GM18870 (cell line): Measurements from ENCODE around the gene CCDC27.
"Not testable (repeated sequence)": the region's sequence is repeated elsewhere in the genome, so short reads cannot be mapped to it uniquely, and the experiment has no call there.

Experiments used
- ATAC-seq: cut with Tn5 transposase; IDR thresholded peaks from one replicate; pipeline ENCODE4 v1.9.1; 2021; ENCODE audit warnings: moderate library complexity; ENCODE audit not compliant: unreplicated experiment

The CCDC27 gene

DNA sequence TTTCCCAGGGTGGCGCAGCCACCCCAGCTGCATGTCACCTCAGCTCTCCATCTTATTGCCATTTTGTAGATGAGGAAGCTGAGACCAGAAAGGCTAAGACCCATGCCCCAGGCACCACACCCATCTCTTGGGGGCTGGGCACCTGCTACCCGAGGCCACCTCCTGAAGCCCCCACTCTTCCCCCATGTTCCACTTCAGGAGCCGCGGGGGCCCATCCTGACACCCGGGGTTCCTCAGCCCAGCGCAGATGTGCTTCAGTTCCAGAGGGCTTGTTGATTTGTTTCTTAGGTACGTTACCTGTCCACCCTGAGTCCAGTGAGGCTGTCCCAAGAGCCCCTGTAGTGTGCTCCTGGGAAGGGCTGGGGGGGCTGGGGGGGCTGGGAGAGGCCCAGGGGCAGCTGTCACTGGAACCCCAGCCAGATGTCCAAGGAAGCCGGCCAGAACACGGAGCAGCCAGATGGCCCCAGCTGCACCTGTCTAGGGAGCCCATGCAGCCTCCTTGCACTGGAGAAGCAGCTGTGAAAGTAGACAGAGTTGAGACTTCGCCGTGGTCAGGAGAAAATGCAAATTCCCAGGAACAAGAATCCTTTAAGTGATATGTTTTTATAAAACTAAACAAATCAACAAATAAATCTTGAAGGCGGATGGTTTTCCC lies 17.1 kb upstream of the CCDC27 start:
- ATAC-seq = no peak

DNA sequence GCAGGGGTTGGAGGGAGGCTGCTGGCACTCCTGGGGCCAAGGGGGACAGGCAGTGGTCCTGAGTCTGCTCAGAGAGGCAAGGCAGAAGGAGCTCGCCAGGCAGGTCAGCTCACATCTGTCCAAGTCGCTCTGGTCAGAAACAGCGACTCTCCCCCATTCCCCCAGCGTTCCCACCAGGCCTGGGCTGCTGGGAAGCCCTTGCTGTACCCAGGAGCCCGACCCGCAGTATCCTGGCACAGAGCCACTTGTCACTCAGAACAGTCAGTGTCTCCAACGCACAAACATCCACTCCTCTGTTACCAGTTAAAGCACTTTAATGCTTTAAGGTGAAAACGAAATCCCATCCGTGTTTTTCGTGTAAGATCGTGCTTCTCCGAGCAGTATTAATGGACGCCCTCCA lies 16.6 kb upstream of the CCDC27 start:
- ATAC-seq = no peak

DNA sequence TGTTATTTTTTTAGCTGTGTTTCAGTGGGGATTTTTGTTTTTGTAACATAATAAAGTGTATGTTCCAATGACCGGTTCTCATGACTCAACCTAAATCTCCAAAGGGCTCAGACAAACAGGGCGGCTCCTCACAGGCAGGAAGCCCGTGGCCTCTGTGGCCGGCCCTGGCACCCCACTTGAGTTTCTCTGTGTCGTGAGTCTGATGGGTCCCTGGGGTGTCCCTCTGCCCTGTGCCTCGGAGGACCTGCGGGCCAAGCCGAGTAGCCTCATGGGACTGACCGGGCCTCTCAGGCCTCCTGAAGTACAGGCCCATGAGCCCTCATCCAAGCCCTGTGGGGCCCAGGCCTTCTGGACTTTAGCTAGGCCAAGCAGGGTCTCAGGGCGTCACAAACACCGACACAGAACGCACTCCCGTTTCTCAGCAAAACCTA lies 16.1 kb upstream of the CCDC27 start:
- no peak for ATAC-seq

GRCh38 chr1:3736708-3737107 lies 15.5 kb upstream of the CCDC27 start:
- ATAC-seq = no peak

GRCh38 chr1:3738943-3739342 lies 13.3 kb upstream of the CCDC27 start:
- no peak for ATAC-seq

DNA sequence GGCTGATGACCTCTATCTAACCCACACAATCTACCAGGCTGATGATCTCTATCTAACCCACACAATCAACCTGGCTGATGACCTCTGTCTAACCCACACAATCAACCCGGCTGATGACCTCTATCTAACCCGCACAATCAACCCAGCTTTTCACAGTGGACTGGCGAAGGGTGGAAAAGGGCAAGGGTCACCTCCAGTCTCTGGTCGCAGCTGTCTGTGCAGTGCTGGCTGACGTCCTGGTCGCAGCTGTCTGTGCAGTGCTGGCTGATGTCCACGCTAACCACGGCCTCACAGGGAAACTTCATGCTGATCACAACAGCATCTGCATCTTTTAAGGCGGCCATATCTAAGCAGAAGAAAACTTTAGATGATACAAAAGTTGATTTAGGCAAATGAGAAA lies 12.2 kb upstream of the CCDC27 start:
- ATAC-seq = no peak

- no peak for ATAC-seq
Observed at GRCh38 chr1:3740752-3741151, 11.5 kb upstream of the CCDC27 start.

DNA sequence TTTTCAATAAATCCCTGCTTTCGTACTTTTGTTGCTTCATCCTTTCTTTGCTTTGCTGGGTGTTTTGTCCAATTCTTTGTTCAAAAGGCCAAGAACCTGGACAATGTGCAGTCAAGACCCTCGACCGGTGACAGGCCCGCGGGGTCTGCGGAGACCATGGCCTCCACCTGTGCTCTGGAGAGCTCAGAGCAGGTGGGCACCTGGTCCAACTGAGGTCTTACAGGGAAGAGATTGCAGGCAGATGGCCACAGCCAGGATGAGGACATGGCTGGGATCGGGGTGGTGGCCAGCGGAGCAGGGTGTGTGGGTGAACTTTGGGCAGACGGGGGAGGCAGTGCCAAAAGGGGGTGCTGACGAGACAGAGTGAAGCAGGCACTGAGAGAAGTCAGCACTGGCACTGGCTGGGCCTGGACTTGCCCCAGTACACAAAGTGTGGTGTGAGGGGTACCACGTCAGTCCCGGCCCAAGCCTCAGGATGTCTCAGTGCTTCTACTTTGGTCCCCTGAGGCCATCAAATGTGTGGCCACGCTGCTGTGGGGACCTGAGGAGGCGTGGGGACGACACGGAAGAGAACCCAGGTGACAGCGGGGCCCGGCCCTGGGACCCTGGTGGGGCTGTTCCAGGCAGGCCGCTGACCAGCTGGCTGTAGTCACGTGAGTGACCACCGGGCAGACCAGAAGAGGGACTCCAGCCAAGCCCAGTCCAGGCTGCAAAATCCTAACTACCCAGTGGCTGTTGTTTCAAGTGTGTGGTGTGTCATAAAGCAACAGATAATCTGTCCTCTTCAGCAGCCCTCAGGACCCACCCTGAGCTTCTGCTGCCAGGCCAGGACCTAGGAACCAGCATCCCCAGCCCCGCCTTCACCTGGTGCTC lies 10.4 kb upstream of the CCDC27 start:
- ATAC-seq = no peak

- ATAC-seq = no peak
Observed at GRCh38 chr1:3742439-3743298, 9.6 kb upstream of the CCDC27 start.

DNA sequence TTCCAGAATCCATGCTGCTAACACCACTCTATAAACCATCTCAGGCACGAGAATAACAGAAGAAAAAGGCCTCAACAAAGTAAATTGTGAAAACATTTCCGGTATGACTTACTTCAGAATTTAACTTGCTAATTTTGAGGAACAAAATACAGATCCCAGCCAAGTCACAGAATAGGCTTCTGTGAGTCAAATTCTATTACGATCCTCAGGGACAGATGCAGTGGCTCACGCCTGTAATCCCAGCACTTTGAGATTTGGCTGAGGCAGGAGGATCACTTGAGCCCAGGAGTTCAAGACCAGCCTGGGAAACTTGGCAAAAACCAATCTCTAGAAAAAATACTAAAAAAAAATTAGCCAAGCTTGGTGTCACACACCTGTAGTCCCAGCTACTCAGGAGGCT lies 8.8 kb upstream of the CCDC27 start:
- ATAC-seq = no peak

DNA sequence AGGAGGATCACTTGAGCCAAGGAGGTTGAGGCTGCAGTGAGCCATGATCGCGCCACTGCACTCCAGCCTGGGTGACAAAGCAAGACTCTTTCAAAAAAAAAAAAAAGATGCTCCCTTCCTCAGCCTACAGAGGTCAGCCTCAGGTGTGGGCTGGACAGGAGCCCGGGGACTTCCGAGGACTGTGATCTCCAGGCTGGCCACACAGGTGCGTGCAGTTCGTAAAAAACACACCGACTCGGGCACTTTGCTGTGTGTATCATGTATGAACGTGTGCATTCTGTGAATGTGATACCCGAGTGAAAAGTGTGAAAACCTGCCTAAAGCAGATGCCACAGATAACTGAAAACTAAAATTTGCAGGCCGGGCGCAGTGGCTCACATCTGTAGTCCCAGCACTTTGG lies 8.4 kb upstream of the CCDC27 start:
- no peak for ATAC-seq

DNA sequence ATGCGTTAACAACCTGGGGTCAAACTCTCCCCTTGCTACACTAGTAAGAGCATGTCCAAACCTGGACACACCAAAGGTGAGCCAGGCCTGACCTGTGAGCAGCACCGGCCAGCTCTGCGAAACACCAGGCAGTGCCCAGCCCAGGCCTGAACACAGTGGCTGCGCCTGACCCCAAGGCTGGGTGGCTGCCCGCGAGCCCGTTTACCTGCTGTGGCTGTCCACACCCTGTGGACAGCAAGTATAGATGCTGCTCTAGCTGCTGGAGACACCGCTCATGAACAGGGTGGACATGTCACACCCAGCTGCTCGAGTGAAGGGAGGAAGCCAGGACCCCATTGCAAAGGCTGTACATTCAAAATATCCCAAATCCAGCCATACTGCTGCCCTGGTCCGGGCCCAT lies 7.6 kb upstream of the CCDC27 start:
- ATAC-seq = no peak

- no peak for ATAC-seq
Observed at GRCh38 chr1:3745071-3745470, 7.2 kb upstream of the CCDC27 start.

GRCh38 chr1:3745590-3746381 lies 6.5 kb upstream of the CCDC27 start:
- no peak for ATAC-seq

DNA sequence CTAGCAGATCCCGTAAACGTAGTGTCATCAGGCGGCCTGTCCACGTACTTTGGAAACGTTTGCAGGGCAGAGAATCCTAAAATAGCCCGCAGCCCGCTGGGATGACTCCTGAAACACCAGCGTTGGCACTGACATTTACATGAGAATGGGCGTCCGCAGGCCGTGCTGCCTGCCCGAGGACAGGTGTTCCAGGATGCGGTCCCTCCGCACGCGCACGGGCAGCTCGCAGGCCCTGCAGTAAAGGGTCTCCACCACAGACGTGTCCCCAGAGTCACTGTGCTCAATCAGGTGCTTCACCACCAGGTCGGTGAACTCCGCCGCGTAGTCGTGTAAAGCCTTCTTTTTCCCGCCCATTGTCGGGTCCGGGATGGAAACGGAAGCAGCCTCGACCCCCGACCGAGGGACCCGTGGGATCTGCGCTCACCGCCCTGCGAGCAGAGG lies 5.8 kb upstream of the CCDC27 start:
- no peak for ATAC-seq

DNA sequence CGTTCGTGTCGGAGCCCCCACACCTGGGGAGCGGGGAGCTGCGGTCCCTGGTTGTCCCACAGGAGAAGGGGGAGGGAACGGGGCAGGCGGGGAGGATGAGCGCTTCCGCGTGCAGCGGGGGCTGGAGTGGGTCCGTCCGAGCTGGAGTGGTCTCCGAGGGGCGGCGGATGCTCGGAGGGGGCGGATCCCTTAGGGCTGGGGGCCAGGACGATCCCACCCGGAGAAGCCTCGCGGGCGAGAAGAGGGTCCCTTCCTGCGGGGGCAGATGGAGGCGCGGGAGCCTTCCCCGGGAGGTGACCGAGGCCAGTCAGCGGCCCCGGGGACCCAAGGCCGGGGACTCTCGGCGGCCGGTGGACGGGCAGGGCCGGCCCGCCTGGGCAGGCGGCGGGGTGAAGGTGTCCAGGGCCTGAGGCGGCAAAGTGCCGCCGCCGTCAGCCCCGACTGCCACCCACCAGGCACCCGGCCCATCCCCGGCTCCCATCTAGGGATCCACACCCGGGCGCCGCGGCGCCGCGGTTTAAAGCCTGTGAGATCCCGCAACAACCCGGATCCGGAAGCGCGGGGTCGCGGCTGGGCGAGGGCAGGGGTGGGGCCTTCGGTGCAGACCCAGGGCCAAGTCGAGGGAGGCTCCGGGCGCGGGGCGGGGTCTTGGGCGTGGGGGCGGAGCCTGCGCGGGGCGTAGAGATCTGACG lies 5.3 kb upstream of the CCDC27 start:
- no peak for ATAC-seq

DNA sequence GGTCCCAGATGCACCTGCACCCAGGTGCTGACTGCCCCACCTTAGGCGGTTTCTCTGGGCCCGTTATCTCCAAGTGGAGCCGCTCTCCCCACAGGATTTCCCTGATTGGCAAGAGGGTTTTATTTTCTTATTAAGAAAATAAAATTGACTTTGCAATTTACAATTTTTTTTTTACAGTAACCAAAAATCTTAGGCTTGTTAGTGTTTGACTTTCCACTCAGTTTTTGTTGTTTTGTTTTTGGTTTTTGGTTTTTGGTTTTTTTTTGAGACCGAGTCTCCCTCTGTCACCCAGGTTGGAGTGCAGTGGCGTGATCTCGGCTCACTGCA lies 4.8 kb upstream of the CCDC27 start:
- no peak for ATAC-seq

GRCh38 chr1:3747903-3748302 lies 4.3 kb upstream of the CCDC27 start:
- ATAC-seq = no peak

DNA sequence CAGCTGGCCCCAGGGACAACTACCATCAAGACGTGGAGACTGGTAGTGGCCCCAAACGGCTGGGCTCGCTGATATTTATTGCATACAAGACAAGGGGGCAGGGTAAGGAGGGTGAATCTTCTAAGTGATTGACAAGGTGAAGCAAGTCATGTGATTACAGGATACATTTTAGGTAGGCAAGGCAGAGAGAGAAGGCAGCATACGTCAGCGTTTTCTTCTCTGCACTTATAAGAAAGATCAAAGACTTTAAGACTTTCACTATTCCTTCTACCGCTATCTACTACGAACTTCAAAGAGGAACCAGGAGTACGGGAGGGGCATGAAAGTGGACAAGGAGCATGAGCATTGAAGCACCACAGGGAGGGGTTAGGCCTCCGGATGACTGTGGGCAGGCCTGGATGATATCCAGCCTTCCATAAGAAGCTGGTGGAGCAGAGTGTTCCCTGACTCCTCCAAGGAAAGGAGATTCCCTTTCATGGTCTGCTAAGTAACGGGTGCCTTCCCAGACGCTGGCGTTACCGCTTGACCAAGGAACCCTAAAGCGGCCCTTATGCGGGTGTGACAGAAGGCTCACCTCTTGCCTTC lies 3.8 kb upstream of the CCDC27 start:
- ATAC-seq = not testable (repeated sequence)

DNA sequence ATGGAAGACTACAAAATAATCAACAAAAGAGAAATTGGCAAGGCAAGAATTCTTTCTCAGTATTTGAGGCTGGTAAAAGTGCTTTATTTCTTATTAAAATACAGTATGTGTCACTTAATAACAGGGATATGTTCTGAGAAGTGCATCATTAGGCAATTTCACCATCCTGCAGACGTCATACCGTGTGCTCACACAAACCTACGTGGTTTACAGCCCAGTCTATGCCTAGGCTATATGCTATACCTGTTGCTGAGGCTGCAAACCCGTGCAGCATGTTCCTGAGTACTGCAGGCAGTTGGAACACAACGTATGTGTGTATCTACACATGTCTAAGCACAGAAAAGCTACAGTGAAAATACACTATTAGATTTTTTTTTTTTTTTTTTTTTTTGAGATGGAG lies 2.7 kb upstream of the CCDC27 start:
- no peak for ATAC-seq
